ENCODE measurements around the gene KDM4C. TPM values are rescaled to one million over a fixed set of nuclear protein-coding genes. Genes with fewer than 3 reads are reported as not detected.
A peak's percentile ranks its signal among the peaks of the same experiment; 100 is the strongest.

KDM4C gene
- total and polyA plus RNA-seq, 2 of the 4 experiments (the other 2 are of a cell fraction) = 11.8 to 23.8 TPM

- no peaks in the 10 kb centered on the region for H3K9me3 ChIP-seq (ENCODE audit: control insufficient read depth, insufficient read depth, low read length)
These were observed 406.2 kb downstream of the KDM4C start for GRCh38 chr9:7163932-7164331.

More at GRCh38 chr9:7163932-7164331, 406.2 kb downstream of the KDM4C start:
- TF ChIP-seq USF2 (IDR thresholded peaks at IDR 0.05; ENCODE audit: low read depth, low read length) (no peak), ELK1 (IDR thresholded peaks at IDR 0.05; ENCODE audit: borderline replicate concordance, low read depth, low read length) (no peak), MAFK (IDR thresholded peaks at IDR 0.05; ENCODE audit: low read depth, low read length) (0 out of 2 replicates have a peak, but pooled peaks have one; percentile 21), POLR2A (IDR thresholded peaks at IDR 0.05; ENCODE audit: low read depth, low read length) (no peak)
- ChIA-PET POLR2A (ENCODE audit: unreplicated experiment) (no interaction called here), CTCF (no interaction called here)
- no peak overlapping the region for H2AK5ac ChIP-seq (ENCODE audit: low read depth, low read length)
- no peak overlapping the region for H3K23ac ChIP-seq (ENCODE audit: low read depth, low read length)
- H3K4ac ChIP-seq (ENCODE audit: low read depth, low read length) = no peak overlapping the region
- no peaks in the 10 kb centered on the region for H3K79me1 ChIP-seq (ENCODE audit: low read depth in 1 of 2, low read length in 2 of 2)
- H3K4me2 ChIP-seq (ENCODE audit: low read depth, low read length) = no peak overlapping the region
- no peak overlapping the region for H2BK20ac ChIP-seq (ENCODE audit: low read depth, low read length)
- H3K18ac ChIP-seq (ENCODE audit: low read depth, low read length) = no peak overlapping the region
- H3K9ac ChIP-seq (ENCODE audit: low read depth, low read length) = no peak overlapping the region
- whole genome bisulfite sequencing, 2 experiments (ENCODE audit: extremely low coverage in 2 of 2, insufficient read length in 1 of 2) = no CpG with 5 or more reads among the region's 1 CpG
- dilution Hi-C loops (cut with HindIII; ENCODE audit: low sequenced_read_pairs, unreplicated experiment) = no loop called here
- no peaks in the 10 kb centered on the region for H3K9me1 ChIP-seq (ENCODE audit: insufficient read depth, low read length)
- H2AFZ ChIP-seq (replicated peaks; ENCODE audit: low read length, poor library complexity) = no peak overlapping the region
- no peak overlapping the region for H4K91ac ChIP-seq (ENCODE audit: insufficient read depth, low read depth, low read length)
- H3K4me3 ChIP-seq (ENCODE audit: insufficient read depth, low read depth, low read length) = no peak overlapping the region
- H4K5ac ChIP-seq (ENCODE audit: low read depth, low read length) = no peak overlapping the region
- no peak overlapping the region for H2BK15ac ChIP-seq (ENCODE audit: low read depth, low read length)
- no peak for ATAC-seq (ENCODE audit: low read depth)
- H4K8ac ChIP-seq (ENCODE audit: low read depth in 2 of 2, low read length in 2 of 2) = no peak overlapping the region
- intact Hi-C loops (cut with micrococcal nuclease) = no loop called here
- in situ Hi-C loops (cut with MboI; ENCODE audit: low sequenced_read_pairs) = no loop called here
- no peaks in the 10 kb centered on the region for H3K4me1 ChIP-seq (ENCODE audit: control insufficient read depth, insufficient read depth, low read length)
- BruUV-seq (replicated peaks) = no TSS peak
- no peak overlapping the region for H3K56ac ChIP-seq (ENCODE audit: extremely low read depth, insufficient read depth, low read length)
- H2BK120ac ChIP-seq (ENCODE audit: low read depth, low read length) = no peak overlapping the region
- H3K36me3 ChIP-seq (ENCODE audit: control insufficient read depth, insufficient read depth, low read length) = 0 out of 2 replicates have a peak, but pooled peaks cover 3% of the 10 kb centered on the region
- H2AK9ac ChIP-seq (replicated peaks; ENCODE audit: low read depth, low read length, poor library complexity) = no peak overlapping the region
- H4K20me1 ChIP-seq (ENCODE audit: insufficient read depth, low read length) = no peaks in the 10 kb centered on the region
- no peak for DNase-seq
- H3K27ac ChIP-seq (ENCODE audit: insufficient read depth, low read length) = no peak overlapping the region
- no peak overlapping the region for H2BK5ac ChIP-seq (ENCODE audit: low read depth, low read length, poor library complexity, severe bottlenecking)
- no peaks in the 10 kb centered on the region for H3K27me3 ChIP-seq (ENCODE audit: control insufficient read depth, insufficient read depth, low read length)
- no peak overlapping the region for H3K14ac ChIP-seq (replicated peaks; ENCODE audit: low read depth, low read length)
